GM23338 (cell line): ENCODE data around the gene SLC8A1. TPM values are rescaled to one million over a fixed set of nuclear protein-coding genes. Genes with fewer than 3 reads are reported as not detected.

Experiments used
- ATAC-seq: fragments of 200-7000 bp; cut with Tn5 transposase; 3 replicates; pipeline ENCODE4 v1.9.1; 2020
- DNase-seq: peaks from one replicate; pipeline ENCODE4 v3.0.0-alpha.2; 2015; ENCODE audit warnings: low spot score
- H2AFZ ChIP-seq: fragments of 200-600 bp; sonication (generic); 2 replicates; pipeline ENCODE4 v1.8.0; 2016; ENCODE audit warnings: antibody characterized with exemption, mild to moderate bottlenecking, moderate library complexity
- H3F3A ChIP-seq: fragments of 200-600 bp; sonication (generic); replicated peaks from 2 replicates; pipeline ENCODE4 v1.8.0; 2017; ENCODE audit warnings: antibody characterized with exemption, mixed run types, low read depth
- H3K27ac ChIP-seq: fragments of 200-600 bp; sonication (generic); 2 replicates; pipeline ENCODE4 v1.6.1; 2016; ENCODE audit warnings: low read depth
- H3K27me3 ChIP-seq: fragments of 200-600 bp; sonication (generic); 2 replicates; pipeline ENCODE4 v1.8.0; 2016; ENCODE audit warnings: mild to moderate bottlenecking, mixed run types, moderate library complexity; ENCODE audit not compliant: insufficient read depth
- H3K36me3 ChIP-seq: fragments of 200-600 bp; sonication (generic); 2 replicates; pipeline ENCODE4 v1.8.0; 2016; ENCODE audit warnings: mild to moderate bottlenecking; ENCODE audit not compliant: insufficient read depth
- H3K4me1 ChIP-seq: fragments of 200-600 bp; sonication (generic); 2 replicates; pipeline ENCODE4 v1.8.0; 2016; ENCODE audit warnings: mild to moderate bottlenecking, moderate library complexity; ENCODE audit not compliant: insufficient read depth
- H3K4me2 ChIP-seq: fragments of 200-600 bp; sonication (generic); 2 replicates; pipeline ENCODE4 v1.7.1; 2017; ENCODE audit warnings: mixed run types
- H3K4me3 ChIP-seq: fragments of 200-600 bp; sonication (generic); 2 replicates; pipeline ENCODE4 v1.6.1; 2016; ENCODE audit warnings: mixed run types
- H3K79me2 ChIP-seq: fragments of 200-600 bp; sonication (generic); replicated peaks from 2 replicates; pipeline ENCODE4 v1.8.0; 2017; ENCODE audit warnings: mild to moderate bottlenecking; ENCODE audit not compliant: insufficient read depth
- H3K9me2 ChIP-seq: fragments of 200-600 bp; sonication (generic); 2 replicates; pipeline ENCODE4 v1.8.0; 2017; ENCODE audit not compliant: insufficient read depth
- H4K20me1 ChIP-seq: fragments of 200-600 bp; sonication (generic); replicated peaks from 2 replicates; pipeline ENCODE4 v1.8.0; 2017; ENCODE audit warnings: mild to moderate bottlenecking; ENCODE audit not compliant: insufficient read depth
- H3K27ac Mint-ChIP-seq: 2 replicates; pipeline ENCODE4 v1.8.0; 2020; ENCODE audit warnings: inconsistent platforms, mild to moderate bottlenecking, moderate library complexity, mixed read lengths
- H3K27me3 Mint-ChIP-seq: 3 replicates; pipeline ENCODE4 v1.8.0; 2022; ENCODE audit warnings: low read depth, mild to moderate bottlenecking, moderate library complexity, mixed read lengths, inconsistent platforms; ENCODE audit not compliant: insufficient read depth, poor library complexity
- H3K36me3 Mint-ChIP-seq: 3 replicates; pipeline ENCODE4 v1.8.0; 2021; ENCODE audit warnings: low read depth, mild to moderate bottlenecking, inconsistent platforms, moderate library complexity, mixed read lengths
- H3K4me1 Mint-ChIP-seq: 3 replicates; pipeline ENCODE4 v1.8.0; 2020; ENCODE audit warnings: mild to moderate bottlenecking, inconsistent platforms, mixed read lengths
- H3K4me3 Mint-ChIP-seq: 3 replicates; pipeline ENCODE4 v1.8.0; 2021; ENCODE audit warnings: moderate library complexity, mild to moderate bottlenecking, inconsistent platforms, mixed read lengths
- H3K9me3 Mint-ChIP-seq: 3 replicates; pipeline ENCODE4 v1.8.0; 2020; ENCODE audit warnings: moderate library complexity, mild to moderate bottlenecking, inconsistent platforms, mixed read lengths
- CREB1 ChIP-seq: fragments of 250-450 bp; sonication (Bioruptor Pico); IDR thresholded peaks from 2 replicates; pipeline ENCODE4 v1.5.0; 2020; ENCODE audit warnings: low read depth, mild to moderate bottlenecking, moderate library complexity
- EZH2 ChIP-seq: fragments of 200-600 bp; sonication (generic); IDR thresholded peaks from one replicate; pipeline ENCODE4 v1.8.0; 2017; ENCODE audit warnings: antibody characterized with exemption, mild to moderate bottlenecking, low read depth; ENCODE audit not compliant: unreplicated experiment
- EZH2phosphoT487 ChIP-seq: fragments of 200-600 bp; sonication (generic); IDR thresholded peaks from one replicate; pipeline ENCODE4 v1.8.1; 2018; ENCODE audit warnings: antibody characterized with exemption; ENCODE audit not compliant: unreplicated experiment
- JUNB ChIP-seq: IDR thresholded peaks from one replicate; pipeline ENCODE4 v1.6.1; 2016; ENCODE audit warnings: antibody characterized with exemption; ENCODE audit not compliant: unreplicated experiment
- NANOG ChIP-seq: IDR thresholded peaks from 2 replicates; pipeline ENCODE4 v1.6.1; 2016; ENCODE audit warnings: antibody characterized with exemption, borderline replicate concordance
- POLR2AphosphoS5 ChIP-seq: IDR thresholded peaks from 2 replicates; pipeline ENCODE4 v1.6.1; 2016; ENCODE audit warnings: antibody characterized with exemption, low read depth
- STAT1 ChIP-seq: IDR thresholded peaks from one replicate; pipeline ENCODE4 v1.6.1; 2016; ENCODE audit warnings: antibody characterized with exemption; ENCODE audit not compliant: unreplicated experiment
- ZNF114 ChIP-seq: fragments of 250-450 bp; sonication (Bioruptor Pico); IDR thresholded peaks from 2 replicates; pipeline ENCODE4 v1.5.0; 2020; ENCODE audit warnings: mild to moderate bottlenecking, moderate library complexity
- ZNF331 ChIP-seq: fragments of 250-450 bp; sonication (Bioruptor Pico); IDR thresholded peaks from 2 replicates; pipeline ENCODE4 v1.5.0; 2020; ENCODE audit warnings: low read depth, mild to moderate bottlenecking, moderate library complexity
- polyA plus RNA-seq: library from polyadenylated mRNA; unstranded; fragments of >200 nt; fragmentation: Nextera tagmentation; extraction: Ambion mirVana; gene quantifications from 2 replicates; pipeline ENCODE4 v1.2.1, GENCODE V29; 2016
- total RNA-seq: library from RNA; depleted of rRNA; stranded (reverse); fragments of >200 nt; shearing (Covaris generic); gene quantifications from 2 replicates; pipeline ENCODE4 v1.2.3, GENCODE V29; 2014
- TF ChIP-seq, protein P1 (sequence below): IDR thresholded peaks from one replicate; pipeline ENCODE4 v1.6.1; 2018; ENCODE audit warnings: antibody characterized with exemption; ENCODE audit not compliant: unreplicated experiment
- TF ChIP-seq, protein P2 (sequence below), 2 experiments: fragments of 200-600 bp in 1 of 2; sonication (generic) in 1 of 2; conservative IDR thresholded peaks; 2 replicates each; pipeline versions ENCODE4 v1.5.1 to v1.6.1; 2016 to 2017; ENCODE audit warnings: antibody characterized with exemption in 2 of 2, low read depth in 2 of 2, mild to moderate bottlenecking in 2 of 2, moderate library complexity in 1 of 2
- TF ChIP-seq, protein P3 (sequence below): IDR thresholded peaks from 2 replicates; pipeline ENCODE4 v1.6.1; 2016; ENCODE audit warnings: antibody characterized with exemption
- TF ChIP-seq, protein P4 (sequence below): fragments of 250-450 bp; sonication (Bioruptor Pico); IDR thresholded peaks from 2 replicates; pipeline ENCODE4 v1.5.0; 2020; ENCODE audit warnings: mild to moderate bottlenecking, moderate library complexity

The SLC8A1 gene
- total and polyA plus RNA-seq, 2 experiments from 2014 or later = 2.5 to 3.3 TPM

DNA sequence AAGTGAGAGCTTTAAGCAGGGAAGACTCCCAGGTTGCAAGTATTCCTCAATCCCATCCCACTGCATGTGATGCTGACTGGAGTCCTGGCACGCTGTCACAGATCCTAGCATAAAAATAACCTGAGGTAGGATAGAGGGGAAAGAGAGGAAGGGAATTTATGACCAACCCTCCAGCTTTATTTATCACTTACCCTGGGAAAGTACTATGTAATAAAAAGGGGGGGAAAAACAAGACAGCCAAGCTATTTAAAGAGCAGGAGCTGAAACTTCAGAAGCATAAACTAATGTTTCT is 122.2 kb downstream of the SLC8A1 start (continued):
- TF ChIP-seq EZH2 = no peak
- no peak for TF ChIP-seq EZH2phosphoT487

DNA sequence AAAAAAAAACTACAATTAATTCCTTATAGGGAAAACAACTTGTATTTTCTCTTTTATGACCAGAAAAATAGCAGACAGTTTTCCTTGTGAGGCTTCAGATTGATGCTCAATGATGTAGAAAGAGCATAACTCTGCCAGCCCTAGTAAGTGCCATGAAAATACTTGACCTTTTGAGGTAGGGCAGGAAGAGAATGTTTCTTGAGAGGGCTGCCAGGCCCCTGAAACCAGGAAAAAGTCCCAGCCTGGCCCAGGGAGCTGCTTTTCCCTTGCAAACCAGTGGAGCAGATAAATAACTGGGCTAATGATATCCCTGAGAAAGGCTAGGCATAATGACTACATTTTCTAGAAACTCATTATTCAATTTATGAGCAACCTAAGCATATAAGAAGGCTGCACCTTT is 126.8 kb downstream of the SLC8A1 start:
- no peak overlapping the region for H3K27ac ChIP-seq
- H3K4me1 ChIP-seq = peaks cover 7% of the 10 kb centered on the region; the same call in 1 of the 2 replicates
- H3K4me2 ChIP-seq = no peak overlapping the region

More for the DNA sequence above, 126.8 kb downstream of the SLC8A1 start:
- TF ChIP-seq NANOG = no peak
- TF ChIP-seq POLR2AphosphoS5 = no peak
- TF ChIP-seq ZNF331 (CRISPR knock-in tag) = no peak
- TF ChIP-seq, protein P1, sequence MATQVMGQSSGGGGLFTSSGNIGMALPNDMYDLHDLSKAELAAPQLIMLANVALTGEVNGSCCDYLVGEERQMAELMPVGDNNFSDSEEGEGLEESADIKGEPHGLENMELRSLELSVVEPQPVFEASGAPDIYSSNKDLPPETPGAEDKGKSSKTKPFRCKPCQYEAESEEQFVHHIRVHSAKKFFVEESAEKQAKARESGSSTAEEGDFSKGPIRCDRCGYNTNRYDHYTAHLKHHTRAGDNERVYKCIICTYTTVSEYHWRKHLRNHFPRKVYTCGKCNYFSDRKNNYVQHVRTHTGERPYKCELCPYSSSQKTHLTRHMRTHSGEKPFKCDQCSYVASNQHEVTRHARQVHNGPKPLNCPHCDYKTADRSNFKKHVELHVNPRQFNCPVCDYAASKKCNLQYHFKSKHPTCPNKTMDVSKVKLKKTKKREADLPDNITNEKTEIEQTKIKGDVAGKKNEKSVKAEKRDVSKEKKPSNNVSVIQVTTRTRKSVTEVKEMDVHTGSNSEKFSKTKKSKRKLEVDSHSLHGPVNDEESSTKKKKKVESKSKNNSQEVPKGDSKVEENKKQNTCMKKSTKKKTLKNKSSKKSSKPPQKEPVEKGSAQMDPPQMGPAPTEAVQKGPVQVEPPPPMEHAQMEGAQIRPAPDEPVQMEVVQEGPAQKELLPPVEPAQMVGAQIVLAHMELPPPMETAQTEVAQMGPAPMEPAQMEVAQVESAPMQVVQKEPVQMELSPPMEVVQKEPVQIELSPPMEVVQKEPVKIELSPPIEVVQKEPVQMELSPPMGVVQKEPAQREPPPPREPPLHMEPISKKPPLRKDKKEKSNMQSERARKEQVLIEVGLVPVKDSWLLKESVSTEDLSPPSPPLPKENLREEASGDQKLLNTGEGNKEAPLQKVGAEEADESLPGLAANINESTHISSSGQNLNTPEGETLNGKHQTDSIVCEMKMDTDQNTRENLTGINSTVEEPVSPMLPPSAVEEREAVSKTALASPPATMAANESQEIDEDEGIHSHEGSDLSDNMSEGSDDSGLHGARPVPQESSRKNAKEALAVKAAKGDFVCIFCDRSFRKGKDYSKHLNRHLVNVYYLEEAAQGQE = no peak
- TF ChIP-seq, protein P2, sequence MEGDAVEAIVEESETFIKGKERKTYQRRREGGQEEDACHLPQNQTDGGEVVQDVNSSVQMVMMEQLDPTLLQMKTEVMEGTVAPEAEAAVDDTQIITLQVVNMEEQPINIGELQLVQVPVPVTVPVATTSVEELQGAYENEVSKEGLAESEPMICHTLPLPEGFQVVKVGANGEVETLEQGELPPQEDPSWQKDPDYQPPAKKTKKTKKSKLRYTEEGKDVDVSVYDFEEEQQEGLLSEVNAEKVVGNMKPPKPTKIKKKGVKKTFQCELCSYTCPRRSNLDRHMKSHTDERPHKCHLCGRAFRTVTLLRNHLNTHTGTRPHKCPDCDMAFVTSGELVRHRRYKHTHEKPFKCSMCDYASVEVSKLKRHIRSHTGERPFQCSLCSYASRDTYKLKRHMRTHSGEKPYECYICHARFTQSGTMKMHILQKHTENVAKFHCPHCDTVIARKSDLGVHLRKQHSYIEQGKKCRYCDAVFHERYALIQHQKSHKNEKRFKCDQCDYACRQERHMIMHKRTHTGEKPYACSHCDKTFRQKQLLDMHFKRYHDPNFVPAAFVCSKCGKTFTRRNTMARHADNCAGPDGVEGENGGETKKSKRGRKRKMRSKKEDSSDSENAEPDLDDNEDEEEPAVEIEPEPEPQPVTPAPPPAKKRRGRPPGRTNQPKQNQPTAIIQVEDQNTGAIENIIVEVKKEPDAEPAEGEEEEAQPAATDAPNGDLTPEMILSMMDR (conservative IDR thresholded peaks at IDR 0.05; ENCODE audit: low read depth in 2 of 2) = no peak
- TF ChIP-seq, protein P3, sequence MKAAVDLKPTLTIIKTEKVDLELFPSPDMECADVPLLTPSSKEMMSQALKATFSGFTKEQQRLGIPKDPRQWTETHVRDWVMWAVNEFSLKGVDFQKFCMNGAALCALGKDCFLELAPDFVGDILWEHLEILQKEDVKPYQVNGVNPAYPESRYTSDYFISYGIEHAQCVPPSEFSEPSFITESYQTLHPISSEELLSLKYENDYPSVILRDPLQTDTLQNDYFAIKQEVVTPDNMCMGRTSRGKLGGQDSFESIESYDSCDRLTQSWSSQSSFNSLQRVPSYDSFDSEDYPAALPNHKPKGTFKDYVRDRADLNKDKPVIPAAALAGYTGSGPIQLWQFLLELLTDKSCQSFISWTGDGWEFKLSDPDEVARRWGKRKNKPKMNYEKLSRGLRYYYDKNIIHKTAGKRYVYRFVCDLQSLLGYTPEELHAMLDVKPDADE = no peak
- TF ChIP-seq EZH2phosphoT487 = no peak
- TF ChIP-seq CREB1 (CRISPR knock-in tag) = no peak
- TF ChIP-seq, protein P4, sequence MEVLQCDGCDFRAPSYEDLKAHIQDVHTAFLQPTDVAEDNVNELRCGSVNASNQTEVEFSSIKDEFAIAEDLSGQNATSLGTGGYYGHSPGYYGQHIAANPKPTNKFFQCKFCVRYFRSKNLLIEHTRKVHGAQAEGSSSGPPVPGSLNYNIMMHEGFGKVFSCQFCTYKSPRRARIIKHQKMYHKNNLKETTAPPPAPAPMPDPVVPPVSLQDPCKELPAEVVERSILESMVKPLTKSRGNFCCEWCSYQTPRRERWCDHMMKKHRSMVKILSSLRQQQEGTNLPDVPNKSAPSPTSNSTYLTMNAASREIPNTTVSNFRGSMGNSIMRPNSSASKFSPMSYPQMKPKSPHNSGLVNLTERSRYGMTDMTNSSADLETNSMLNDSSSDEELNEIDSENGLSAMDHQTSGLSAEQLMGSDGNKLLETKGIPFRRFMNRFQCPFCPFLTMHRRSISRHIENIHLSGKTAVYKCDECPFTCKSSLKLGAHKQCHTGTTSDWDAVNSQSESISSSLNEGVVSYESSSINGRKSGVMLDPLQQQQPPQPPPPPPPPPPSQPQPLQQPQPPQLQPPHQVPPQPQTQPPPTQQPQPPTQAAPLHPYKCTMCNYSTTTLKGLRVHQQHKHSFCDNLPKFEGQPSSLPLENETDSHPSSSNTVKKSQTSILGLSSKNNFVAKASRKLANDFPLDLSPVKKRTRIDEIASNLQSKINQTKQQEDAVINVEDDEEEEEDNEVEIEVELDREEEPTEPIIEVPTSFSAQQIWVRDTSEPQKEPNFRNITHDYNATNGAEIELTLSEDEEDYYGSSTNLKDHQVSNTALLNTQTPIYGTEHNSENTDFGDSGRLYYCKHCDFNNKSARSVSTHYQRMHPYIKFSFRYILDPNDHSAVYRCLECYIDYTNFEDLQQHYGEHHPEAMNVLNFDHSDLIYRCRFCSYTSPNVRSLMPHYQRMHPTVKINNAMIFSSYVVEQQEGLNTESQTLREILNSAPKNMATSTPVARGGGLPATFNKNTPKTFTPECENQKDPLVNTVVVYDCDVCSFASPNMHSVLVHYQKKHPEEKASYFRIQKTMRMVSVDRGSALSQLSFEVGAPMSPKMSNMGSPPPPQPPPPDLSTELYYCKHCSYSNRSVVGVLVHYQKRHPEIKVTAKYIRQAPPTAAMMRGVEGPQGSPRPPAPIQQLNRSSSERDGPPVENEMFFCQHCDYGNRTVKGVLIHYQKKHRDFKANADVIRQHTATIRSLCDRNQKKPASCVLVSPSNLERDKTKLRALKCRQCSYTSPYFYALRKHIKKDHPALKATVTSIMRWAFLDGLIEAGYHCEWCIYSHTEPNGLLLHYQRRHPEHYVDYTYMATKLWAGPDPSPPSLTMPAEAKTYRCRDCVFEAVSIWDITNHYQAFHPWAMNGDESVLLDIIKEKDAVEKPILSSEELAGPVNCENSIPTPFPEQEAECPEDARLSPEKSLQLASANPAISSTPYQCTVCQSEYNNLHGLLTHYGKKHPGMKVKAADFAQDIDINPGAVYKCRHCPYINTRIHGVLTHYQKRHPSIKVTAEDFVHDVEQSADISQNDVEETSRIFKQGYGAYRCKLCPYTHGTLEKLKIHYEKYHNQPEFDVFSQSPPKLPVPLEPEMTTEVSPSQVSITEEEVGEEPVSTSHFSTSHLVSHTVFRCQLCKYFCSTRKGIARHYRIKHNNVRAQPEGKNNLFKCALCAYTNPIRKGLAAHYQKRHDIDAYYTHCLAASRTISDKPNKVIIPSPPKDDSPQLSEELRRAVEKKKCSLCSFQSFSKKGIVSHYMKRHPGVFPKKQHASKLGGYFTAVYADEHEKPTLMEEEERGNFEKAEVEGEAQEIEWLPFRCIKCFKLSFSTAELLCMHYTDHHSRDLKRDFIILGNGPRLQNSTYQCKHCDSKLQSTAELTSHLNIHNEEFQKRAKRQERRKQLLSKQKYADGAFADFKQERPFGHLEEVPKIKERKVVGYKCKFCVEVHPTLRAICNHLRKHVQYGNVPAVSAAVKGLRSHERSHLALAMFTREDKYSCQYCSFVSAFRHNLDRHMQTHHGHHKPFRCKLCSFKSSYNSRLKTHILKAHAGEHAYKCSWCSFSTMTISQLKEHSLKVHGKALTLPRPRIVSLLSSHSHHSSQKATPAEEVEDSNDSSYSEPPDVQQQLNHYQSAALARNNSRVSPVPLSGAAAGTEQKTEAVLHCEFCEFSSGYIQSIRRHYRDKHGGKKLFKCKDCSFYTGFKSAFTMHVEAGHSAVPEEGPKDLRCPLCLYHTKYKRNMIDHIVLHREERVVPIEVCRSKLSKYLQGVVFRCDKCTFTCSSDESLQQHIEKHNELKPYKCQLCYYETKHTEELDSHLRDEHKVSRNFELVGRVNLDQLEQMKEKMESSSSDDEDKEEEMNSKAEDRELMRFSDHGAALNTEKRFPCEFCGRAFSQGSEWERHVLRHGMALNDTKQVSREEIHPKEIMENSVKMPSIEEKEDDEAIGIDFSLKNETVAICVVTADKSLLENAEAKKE (CRISPR knock-in tag) = no peak
- TF ChIP-seq EZH2 = no peak
- no peak for TF ChIP-seq STAT1
- no peak for TF ChIP-seq ZNF114 (CRISPR knock-in tag)
- TF ChIP-seq JUNB = no peak
- H2AFZ ChIP-seq = no peak overlapping the region
- no peaks in the 10 kb centered on the region for H4K20me1 ChIP-seq
- DNase-seq = no peak
- no peaks in the 10 kb centered on the region for H3K27me3 Mint-ChIP-seq
- H3K9me3 Mint-ChIP-seq = no peaks in the 10 kb centered on the region
- no peaks in the 10 kb centered on the region for H3K36me3 ChIP-seq
- H3K27me3 ChIP-seq = no peaks in the 10 kb centered on the region
- no peaks in the 10 kb centered on the region for H3K36me3 Mint-ChIP-seq
- H3K27ac Mint-ChIP-seq = no peak overlapping the region
- ATAC-seq = no peak
- H3K4me3 Mint-ChIP-seq = no peak overlapping the region
- H3F3A ChIP-seq = no peaks in the 10 kb centered on the region
- no peaks in the 10 kb centered on the region; the same call in 2 of the 3 replicates for H3K4me1 Mint-ChIP-seq
- H3K79me2 ChIP-seq = no peaks in the 10 kb centered on the region
- no peaks in the 10 kb centered on the region for H3K9me2 ChIP-seq
- H3K4me3 ChIP-seq = no peak overlapping the region
